ENCODE measurements around the gene RACGAP1. TPM values are rescaled to one million over a fixed set of nuclear protein-coding genes. Genes with fewer than 3 reads are reported as not detected.
A peak's percentile ranks its signal among the peaks of the same experiment; 100 is the strongest.

The RACGAP1 gene
- total and polyA plus RNA-seq, 2 donors (not counting 1 experiment from before 2014, with no cell fraction given), result 4.1 to 14.2 TPM

DNA sequence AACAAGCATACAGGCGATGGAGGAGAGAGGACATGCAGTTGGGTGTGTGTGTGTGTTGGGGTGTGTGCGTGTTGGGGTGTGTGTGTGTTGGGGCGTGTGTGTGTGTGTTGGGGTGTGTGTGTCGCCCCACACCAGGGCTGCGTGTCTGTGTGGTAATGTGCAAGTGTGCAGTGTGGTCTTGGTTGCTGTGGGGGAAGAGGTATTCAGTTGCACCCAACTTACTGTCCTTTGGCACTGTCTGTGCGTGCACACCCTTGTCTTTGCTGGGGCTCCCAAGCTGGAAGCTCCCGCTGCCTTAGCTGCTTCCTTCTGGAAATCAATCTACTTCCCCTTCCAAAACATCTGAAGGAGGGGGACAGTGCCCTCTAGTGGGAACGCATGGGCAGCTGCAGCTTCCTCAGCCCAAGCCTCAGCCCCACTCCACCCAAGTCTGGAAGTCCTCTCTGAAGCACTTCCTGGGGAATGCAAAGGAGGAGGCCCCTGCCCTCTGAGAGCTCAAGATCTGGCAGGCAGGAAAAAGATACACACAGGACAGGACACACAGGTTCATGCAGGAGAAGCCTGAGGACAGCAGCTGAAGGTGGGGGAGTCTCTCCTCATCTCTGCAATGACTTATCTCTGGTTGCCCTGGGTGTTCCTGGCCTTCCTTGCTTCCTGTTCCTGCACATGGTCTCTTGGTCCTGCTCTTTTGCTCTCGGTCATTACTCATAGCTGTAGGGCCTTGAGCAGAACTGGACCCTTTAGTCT lies 45.2 kb upstream of the RACGAP1 start:
- DNase-seq, result peak; percentile 80

DNA sequence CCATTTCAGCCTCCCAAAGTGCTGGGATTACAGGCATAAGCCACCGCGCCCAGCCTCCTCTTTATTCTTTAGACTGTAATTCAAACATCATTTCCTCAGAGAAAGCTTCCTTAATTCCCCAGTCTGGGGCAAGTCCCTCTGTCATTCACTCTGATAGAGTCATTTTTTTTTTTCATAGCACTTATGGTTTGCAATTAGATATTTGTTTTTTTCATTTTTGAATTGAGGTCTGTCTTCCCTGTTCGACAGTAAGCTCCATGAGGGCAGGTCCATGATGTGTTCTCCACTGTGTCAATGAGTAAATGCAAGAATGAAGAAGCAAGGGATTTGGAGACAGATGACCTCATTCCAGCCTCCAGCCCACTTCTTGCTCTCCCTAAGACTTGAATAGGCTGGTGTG lies 44.2 kb upstream of the RACGAP1 start:
- CTCF ChIA-PET, result interaction anchor here (0.6 to 15.9 kb wide), 15 partner anchors 9 to 213 kb away, joined by 3 to 343 read pairs (median 6); partner anchors contain the start of genes CERS5, LIMA1 and SMARCD1
- intact Hi-C loops (cut with micrococcal nuclease), result no loop called here

More for the DNA sequence above, 45.2 kb upstream of the RACGAP1 start:
- Histone ChIP-seq H3K36me3 (replicated peaks in 1 of 2; ENCODE audit: control extremely low read depth in 1 of 2, control insufficient read depth in 1 of 2, extremely low read depth in 1 of 2, insufficient read depth in 2 of 2, low read length in 1 of 2) (no peaks in the 10 kb centered on the region), H3K4me3 (ENCODE audit: control extremely low read depth in 1 of 5, extremely low read depth in 1 of 5, insufficient read depth in 1 of 5, low read depth in 2 of 5, low read length in 4 of 5) (no peak overlapping the region), H2AFZ (ENCODE audit: insufficient read depth, low read depth, low read length, poor library complexity, severe bottlenecking) (peak overlapping the region; percentile 47), H3K79me2 (ENCODE audit: control insufficient read depth, insufficient read depth, low read length) (no peaks in the 10 kb centered on the region), H3K4me2 (replicated peaks; ENCODE audit: low read depth, low read length, poor library complexity, severe bottlenecking) (peak overlapping the region; percentile 9), H3K27ac (ENCODE audit: low read length in 2 of 2) (no peak overlapping the region), H4K20me1 (ENCODE audit: control insufficient read depth, insufficient read depth, low read length, poor library complexity, severe bottlenecking) (no peaks in the 10 kb centered on the region), H3K9me3 (ENCODE audit: control extremely low read depth in 1 of 3, control insufficient read depth in 2 of 3, insufficient read depth in 1 of 3, low read length in 2 of 3) (no peaks in the 10 kb centered on the region), H3K4me1 (ENCODE audit: control insufficient read depth in 2 of 2, insufficient read depth in 2 of 2, low read length in 2 of 2) (peaks cover 0 to 12% of the 10 kb centered on the region in 2 donors), H3K9ac (ENCODE audit: low read length) (no peak overlapping the region), H3K27me3 (replicated peaks in 1 of 4; ENCODE audit: control extremely low read depth in 1 of 4, control insufficient read depth in 3 of 4, insufficient read depth in 4 of 4, low read length in 3 of 4) (no peaks in the 10 kb centered on the region)
- 34% methylated on average over 8 of the region's 9 CpGs for WGBS (ENCODE audit: insufficient coverage)
- Mint-ChIP-seq H3K27ac (no peak overlapping the region), H3K4me1 (peaks cover 4% of the 10 kb centered on the region), H3K9me3 (ENCODE audit: insufficient read depth) (no peaks in the 10 kb centered on the region), H3K27me3 (peaks cover 9% of the 10 kb centered on the region), H3K4me3 (no peak overlapping the region)
- ATAC-seq (ENCODE audit: low read depth), result peak; percentile 61
- TF ChIP-seq EZH2 (IDR thresholded peaks at IDR 0.05; ENCODE audit: borderline replicate concordance, insufficient read depth, low read depth, low read length, poor library complexity, severe bottlenecking), result no peak
- TF ChIP-seq, protein P1, sequence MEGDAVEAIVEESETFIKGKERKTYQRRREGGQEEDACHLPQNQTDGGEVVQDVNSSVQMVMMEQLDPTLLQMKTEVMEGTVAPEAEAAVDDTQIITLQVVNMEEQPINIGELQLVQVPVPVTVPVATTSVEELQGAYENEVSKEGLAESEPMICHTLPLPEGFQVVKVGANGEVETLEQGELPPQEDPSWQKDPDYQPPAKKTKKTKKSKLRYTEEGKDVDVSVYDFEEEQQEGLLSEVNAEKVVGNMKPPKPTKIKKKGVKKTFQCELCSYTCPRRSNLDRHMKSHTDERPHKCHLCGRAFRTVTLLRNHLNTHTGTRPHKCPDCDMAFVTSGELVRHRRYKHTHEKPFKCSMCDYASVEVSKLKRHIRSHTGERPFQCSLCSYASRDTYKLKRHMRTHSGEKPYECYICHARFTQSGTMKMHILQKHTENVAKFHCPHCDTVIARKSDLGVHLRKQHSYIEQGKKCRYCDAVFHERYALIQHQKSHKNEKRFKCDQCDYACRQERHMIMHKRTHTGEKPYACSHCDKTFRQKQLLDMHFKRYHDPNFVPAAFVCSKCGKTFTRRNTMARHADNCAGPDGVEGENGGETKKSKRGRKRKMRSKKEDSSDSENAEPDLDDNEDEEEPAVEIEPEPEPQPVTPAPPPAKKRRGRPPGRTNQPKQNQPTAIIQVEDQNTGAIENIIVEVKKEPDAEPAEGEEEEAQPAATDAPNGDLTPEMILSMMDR (IDR thresholded peaks at IDR 0.05), result peak; percentile 90
- intact Hi-C loops (cut with micrococcal nuclease), result loop anchor here (1.0 to 2.0 kb wide), 2 partner anchors 32 to 105 kb away; no protein-coding TSS in a partner anchor
- CTCF ChIA-PET, result interaction anchor here (0.7 to 15.9 kb wide), 34 partner anchors 9 to 242 kb away, joined by 3 to 343 read pairs (median 4); partner anchors contain the start of genes CERS5, LIMA1 and SMARCD1
- POLR2A ChIA-PET, result no interaction called here

More for the DNA sequence above, 44.2 kb upstream of the RACGAP1 start:
- Mint-ChIP-seq H3K4me1 (peaks cover 4% of the 10 kb centered on the region), H3K4me3 (no peak overlapping the region), H3K27ac (no peak overlapping the region), H3K27me3 (peaks cover 11% of the 10 kb centered on the region), H3K9me3 (ENCODE audit: insufficient read depth) (no peaks in the 10 kb centered on the region)
- Histone ChIP-seq H3K9ac (ENCODE audit: low read length) (no peak overlapping the region), H4K20me1 (ENCODE audit: control insufficient read depth, insufficient read depth, low read length, poor library complexity, severe bottlenecking) (no peaks in the 10 kb centered on the region), H2AFZ (ENCODE audit: insufficient read depth, low read depth, low read length, poor library complexity, severe bottlenecking) (no peak overlapping the region), H3K27me3 (replicated peaks in 1 of 4; ENCODE audit: control extremely low read depth in 1 of 4, control insufficient read depth in 3 of 4, insufficient read depth in 4 of 4, low read length in 3 of 4) (peaks cover 0 to 3% (median 0%) of the 10 kb centered on the region in 4 experiments), H3K27ac (ENCODE audit: low read length in 2 of 2) (no peak overlapping the region), H3K4me1 (ENCODE audit: control insufficient read depth in 2 of 2, insufficient read depth in 2 of 2, low read length in 2 of 2) (peaks cover 0 to 5% of the 10 kb centered on the region in 2 donors), H3K9me3 (ENCODE audit: control extremely low read depth in 1 of 3, control insufficient read depth in 2 of 3, insufficient read depth in 1 of 3, low read length in 2 of 3) (no peaks in the 10 kb centered on the region), H3K36me3 (replicated peaks in 1 of 2; ENCODE audit: control extremely low read depth in 1 of 2, control insufficient read depth in 1 of 2, extremely low read depth in 1 of 2, insufficient read depth in 2 of 2, low read length in 1 of 2) (no peaks in the 10 kb centered on the region), H3K4me2 (replicated peaks; ENCODE audit: low read depth, low read length, poor library complexity, severe bottlenecking) (no peak overlapping the region), H3K4me3 (ENCODE audit: control extremely low read depth in 1 of 5, extremely low read depth in 1 of 5, insufficient read depth in 1 of 5, low read depth in 2 of 5, low read length in 4 of 5) (no peak overlapping the region), H3K79me2 (ENCODE audit: control insufficient read depth, insufficient read depth, low read length) (no peaks in the 10 kb centered on the region)
- POLR2A ChIA-PET, result no interaction called here
- WGBS (ENCODE audit: insufficient coverage), result 100% methylated on average over 2 of the region's 3 CpGs
- DNase-seq (no peak), ATAC-seq (ENCODE audit: low read depth) (no peak)
- TF ChIP-seq, protein P1 (IDR thresholded peaks at IDR 0.05), result no peak
- no peak for TF ChIP-seq EZH2 (IDR thresholded peaks at IDR 0.05; ENCODE audit: borderline replicate concordance, insufficient read depth, low read depth, low read length, poor library complexity, severe bottlenecking)

Data from B cell (primary cell).